ENCODE measurements around the gene SLC6A12.
A peak's percentile ranks its signal among the peaks of the same experiment; 100 is the strongest.
"Not testable (repeated sequence)": the region's sequence is repeated elsewhere in the genome, so short reads cannot be mapped to it uniquely, and the experiment has no call there.

Gene SLC6A12

DNA sequence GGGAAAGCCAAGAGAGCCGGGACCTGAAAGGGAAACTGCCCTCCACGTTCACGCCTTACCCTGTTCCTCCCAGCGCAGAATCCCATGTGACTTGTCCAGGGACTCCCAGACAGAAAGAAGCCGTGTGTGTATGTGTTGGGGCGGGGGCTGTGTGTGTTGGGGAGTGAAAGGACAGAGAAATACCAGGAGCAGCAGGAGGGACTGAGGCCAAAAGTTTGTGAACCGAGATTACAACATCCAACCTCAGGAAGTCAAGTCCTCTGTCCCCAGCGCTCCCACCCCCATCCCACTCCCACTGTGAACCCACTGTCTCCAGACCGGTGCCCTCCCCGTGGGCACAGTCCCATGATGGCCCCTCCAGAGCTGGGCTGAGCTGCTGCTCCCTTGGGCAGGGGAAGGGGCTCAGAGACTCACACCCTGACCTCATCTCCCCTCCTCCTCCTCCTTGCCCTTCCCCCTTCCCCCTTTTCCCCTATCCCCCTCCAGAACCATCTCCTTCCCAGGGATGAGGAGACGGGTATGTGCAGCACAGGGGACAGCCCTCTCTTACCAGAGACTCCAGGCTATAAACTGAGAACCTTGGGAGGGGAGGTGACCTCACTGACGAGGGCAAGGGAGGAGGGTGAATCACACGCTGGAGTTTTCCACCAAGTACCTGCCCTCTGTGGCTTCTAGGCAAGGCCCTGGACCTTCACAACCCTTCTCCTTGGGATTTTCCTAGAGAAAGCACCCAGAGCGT lies at the start of gene SLC6A12:
SLC6A12 (minus strand) TSS at position 155 of the 739 bp plus-strand sequence. CDS start 4,171 bp downstream, outside the sequence.
- FAIRE-seq, result no peak
- peak; percentile 16 for DNase-seq (ENCODE audit: low spot score)

DNA sequence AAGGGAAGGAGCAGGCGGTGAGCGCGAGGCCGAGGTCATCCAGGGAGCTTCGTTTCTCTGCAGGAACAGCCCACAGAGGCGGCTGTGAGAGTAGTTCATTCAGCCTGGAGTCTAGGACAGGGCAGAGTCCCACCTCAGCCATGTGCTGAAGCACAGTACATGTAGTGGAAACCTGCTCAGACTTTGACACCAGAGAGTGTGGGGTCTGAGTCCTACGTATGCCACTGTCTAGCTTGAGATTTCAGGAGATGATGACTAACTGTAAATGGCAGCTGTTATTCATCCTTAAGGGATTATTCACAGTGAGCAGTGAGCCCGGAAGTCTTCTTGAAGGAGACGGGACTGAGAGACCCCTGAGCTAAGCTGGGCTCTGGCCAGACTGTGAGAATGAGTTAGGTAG lies 49.6 kb upstream of the SLC6A12 start:
- DNase-seq (ENCODE audit: low spot score) (peak; percentile 33), FAIRE-seq (no peak)

DNA sequence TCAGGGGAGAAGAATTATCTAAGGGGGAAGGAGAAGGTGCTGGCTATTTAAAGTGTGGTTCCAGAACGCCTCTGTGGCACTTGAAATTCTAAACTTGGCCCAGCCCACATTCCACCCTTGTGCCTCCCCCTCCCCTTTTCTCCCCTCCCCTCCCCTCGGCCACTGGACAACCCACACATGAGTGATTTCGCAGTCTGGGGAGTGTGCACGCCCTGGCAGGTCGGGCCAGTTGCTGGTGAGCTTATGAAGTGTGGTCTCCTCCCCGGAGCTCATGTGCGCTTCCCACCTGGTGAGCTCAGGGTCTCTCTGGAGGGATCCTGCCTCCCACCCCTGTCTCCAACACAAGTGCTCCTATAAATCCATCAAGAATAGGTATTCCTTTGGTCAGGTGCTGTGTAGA lies 48.9 kb upstream of the SLC6A12 start, which contains the start of gene SLC6A13:
SLC6A13 (minus strand) TSS at position 20 of the 400 bp plus-strand sequence. CDS start 2,784 bp downstream, outside the sequence.
- DNase-seq (ENCODE audit: low spot score), result no peak

DNA sequence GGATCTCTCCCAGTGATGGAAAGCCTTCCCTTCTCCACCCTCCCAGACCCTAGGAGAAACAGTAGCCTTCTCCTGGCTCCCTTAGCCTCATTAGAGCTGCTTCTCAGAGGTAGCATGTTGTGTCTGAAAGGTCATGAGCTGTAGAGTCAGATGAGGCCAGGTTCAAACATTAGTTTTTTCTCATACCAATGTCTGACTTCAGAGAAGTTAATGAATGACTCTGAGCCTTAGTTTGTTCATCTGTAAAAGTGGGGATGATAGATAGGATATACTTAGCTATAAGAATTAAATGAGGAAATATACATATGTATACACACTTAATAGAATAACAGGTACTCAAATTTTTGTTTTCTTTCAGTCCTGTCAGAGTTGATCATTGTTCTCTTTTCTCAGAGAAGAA lies 48.2 kb upstream of the SLC6A12 start:
- no peak for DNase-seq (ENCODE audit: low spot score)
- FAIRE-seq, result no peak

More for the DNA sequence above, 48.9 kb upstream of the SLC6A12 start, which contains the start of gene SLC6A13:
- FAIRE-seq, result no peak

DNA sequence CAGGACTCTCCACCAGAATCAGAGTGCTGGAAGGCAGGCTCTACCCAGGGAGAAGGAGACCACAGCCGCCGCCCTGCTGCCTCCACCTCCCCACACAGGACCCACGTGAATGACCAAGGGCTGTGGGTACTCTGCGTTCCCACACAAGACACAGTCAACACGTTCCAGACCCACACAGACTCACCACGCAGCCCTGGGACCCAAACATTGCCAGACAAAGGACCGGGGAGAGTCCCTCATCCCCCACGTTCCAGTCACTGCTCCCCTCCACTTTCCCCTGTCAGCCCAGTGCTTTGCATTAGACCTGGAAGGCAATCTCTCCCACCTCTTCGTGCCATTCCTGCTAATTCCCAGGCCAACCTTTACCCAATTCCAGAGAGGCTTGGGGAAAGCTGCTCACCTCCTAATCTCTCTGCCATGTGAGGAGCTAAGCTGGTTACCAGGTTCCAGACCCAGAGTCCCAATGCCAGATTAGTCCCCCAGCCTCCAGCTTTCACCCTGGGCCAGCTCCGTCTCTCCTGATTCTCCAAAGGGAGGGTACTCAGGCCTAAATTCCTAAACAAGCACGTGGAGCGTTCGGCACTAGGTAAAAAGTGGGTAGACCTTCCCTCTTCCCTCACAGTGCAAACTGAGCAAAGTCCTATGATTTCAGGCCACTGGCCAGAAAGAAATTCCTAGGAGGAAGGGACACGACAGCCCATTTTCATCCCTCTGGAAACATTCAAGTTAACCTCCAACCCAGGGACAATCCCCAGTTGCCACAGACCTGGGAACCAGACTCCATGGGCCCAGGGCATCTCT lies 43.8 kb upstream of the SLC6A12 start:
- no peak for FAIRE-seq
- DNase-seq (ENCODE audit: low spot score), result no peak

DNA sequence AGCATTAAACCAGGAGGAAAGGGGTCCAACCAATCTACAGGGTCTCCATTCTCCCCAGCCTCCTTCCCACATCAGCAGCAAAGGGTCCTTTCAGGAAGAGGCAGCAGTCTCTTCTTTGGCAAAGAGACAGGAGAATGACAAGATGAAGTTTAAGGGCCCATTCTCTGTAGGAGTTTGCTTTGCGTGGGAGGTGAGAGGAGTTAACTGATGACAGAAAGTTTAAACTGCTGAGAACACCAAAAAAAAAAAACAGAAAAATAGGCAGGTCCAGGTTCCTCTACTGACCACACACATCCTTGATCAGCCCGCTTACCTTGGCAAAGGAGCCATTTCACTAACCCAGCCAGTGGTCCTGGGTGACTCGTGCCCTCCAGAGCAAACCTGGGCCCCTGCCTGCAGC lies 43.0 kb upstream of the SLC6A12 start:
- DNase-seq (ENCODE audit: low spot score), result no peak
- no peak for FAIRE-seq

DNA sequence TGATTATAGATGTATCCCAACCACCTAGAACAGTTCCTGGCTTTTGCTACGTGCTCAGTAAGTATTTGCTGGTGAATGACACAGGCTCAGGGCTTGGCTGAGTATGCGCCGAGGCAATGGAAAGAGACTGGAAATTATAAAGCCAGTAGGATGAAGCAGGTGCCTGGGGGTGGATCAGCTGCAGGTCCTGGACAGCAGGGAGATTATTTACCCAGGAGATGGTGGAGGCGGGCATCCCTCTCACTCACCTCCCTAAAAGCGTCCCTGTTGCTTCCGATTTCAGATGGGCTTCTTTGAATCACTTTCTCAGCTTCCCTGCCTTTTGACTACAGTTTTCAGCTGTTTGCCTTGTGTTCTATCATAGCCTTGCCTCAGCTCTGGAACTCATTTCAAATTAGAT lies 42.3 kb upstream of the SLC6A12 start:
- DNase-seq (ENCODE audit: low spot score), result no peak
- FAIRE-seq, result no peak

DNA sequence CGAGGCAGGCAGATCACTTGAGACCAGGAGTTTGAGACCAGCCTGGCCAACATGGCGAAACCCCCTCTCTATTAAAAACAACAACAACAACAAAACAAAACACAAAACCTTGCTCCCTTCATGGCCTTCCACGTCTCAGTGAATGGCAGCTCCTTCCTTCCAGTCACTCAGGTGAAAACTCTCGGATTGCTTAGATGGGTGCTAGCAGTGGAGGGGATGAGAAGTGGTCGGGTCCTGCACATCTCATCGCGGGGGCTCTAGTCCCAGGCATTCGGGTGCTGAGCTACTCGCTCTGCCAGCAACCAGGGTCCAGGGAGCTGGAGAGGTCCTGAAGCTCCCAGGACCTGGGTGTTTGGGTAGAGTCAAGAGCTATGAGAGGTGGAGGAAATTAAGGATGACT lies 41.0 kb upstream of the SLC6A12 start:
- DNase-seq (ENCODE audit: low spot score) (no peak), FAIRE-seq (no peak)

DNA sequence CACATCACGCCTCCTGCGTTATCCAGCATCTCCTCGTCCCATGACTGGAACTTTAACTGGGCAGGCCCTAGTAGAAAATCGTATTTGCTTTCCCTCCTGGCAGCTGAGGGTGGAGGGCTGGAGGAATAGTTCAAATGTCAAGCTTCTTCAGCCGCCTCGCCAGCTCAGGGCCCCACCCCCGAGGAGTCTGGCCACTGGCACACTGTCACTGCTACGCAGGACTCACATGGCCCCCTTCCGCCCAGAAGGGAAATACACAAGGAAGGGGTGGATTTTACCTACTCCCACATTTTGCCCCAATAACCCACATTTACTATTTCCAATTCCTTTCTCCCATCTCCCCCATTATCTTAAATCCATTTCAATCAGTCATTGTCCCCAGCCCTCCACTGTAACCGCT lies 40.1 kb upstream of the SLC6A12 start:
- DNase-seq (ENCODE audit: low spot score) (no peak), FAIRE-seq (no peak)

DNA sequence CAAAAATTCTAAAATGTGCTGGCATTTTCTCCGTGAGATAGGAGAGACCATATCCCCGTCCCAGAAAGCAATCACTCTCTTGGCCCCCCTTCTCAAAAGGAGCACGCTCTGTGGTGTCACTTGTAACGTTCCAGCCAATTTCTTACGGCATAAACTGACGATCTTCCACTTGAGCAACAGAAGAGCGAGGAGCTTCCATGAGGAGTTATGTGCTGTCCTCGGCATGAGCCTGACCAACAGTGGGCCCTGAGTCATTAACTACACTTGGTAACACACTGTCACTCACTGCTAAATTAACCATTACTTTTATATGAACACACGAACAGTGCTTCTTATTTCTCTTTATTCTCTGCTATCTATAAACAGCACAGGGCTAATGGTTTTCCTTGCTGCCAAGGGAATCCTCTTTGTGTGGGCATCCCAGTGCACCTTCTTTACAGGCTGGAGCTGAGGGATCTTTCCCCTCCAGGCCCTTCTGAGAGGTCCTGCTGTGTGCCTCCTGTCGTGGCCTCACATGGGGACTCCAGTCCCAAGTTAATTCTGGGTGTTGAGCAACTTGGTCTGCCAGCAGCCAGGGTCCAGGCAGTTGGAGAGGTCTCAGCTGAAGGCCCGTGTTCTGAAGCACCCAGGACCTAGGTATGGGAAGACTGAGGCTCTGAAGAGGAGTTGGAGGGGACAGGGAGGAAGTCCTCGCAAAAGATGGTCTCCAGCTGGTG lies 39.3 kb upstream of the SLC6A12 start:
- DNase-seq (ENCODE audit: low spot score), result peak; percentile 55

DNA sequence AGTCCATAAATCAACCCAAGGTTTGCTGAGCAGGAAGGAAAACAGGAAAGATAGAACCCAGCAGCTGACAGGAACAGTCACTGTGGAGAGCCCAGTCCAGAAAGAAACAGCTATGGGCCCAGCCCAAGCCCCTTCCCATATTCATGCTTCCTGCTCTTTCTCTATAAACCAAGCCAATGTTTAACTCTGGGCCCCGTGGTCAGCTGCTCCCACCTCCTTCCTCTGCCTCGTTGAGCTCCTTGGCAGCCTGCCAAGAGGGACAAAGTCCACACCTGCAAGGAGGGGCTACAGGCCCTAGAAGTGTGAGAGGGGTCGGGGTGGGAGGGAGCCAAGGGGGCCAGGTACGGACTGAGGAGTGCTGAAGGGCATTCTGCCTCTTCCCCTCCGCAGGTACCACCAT lies 38.7 kb upstream of the SLC6A12 start:
- DNase-seq (ENCODE audit: low spot score) (peak; percentile 42), FAIRE-seq (no peak)

More for the DNA sequence above, 39.3 kb upstream of the SLC6A12 start:
- peak; percentile 85 for FAIRE-seq

DNA sequence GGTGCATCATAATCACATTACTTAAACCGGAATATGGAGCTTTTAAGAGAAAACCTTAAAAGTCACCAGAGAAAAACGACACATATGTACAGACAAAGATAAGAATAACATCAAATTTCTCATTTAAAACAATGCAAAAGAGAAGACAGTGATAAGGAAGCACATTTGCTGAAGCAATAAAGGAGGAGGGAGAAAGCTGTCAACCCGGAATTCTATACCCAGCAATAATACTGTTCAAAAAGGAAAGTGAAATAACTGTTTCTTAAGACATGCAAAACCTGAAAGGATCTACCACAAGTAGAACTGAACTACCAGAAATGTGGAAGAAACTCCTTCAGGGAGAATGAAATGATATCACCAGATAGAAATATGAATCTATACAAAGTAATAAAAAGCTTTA lies 33.3 kb upstream of the SLC6A12 start:
- FAIRE-seq (no peak), DNase-seq (ENCODE audit: low spot score) (no peak)

DNA sequence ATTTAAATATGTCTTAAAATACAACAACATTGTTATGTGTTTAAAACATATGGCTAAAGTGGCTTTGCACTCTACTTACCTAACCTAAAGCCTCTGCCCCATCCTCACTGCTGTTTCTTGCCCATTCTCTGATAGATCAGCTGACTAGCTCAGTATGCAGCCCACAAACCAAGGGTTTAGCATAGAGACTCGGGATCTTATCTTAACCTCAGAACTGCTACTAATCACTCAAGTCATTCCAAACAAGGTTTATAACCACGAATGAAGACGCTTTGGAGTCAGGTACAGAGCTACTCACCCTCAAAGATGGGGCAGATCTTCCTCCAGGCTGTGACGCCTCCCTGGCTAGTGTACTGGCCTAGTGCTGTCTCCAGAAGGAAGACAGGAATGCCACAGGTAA lies 29.4 kb upstream of the SLC6A12 start:
- no peak for DNase-seq (ENCODE audit: low spot score)
- no peak for FAIRE-seq

DNA sequence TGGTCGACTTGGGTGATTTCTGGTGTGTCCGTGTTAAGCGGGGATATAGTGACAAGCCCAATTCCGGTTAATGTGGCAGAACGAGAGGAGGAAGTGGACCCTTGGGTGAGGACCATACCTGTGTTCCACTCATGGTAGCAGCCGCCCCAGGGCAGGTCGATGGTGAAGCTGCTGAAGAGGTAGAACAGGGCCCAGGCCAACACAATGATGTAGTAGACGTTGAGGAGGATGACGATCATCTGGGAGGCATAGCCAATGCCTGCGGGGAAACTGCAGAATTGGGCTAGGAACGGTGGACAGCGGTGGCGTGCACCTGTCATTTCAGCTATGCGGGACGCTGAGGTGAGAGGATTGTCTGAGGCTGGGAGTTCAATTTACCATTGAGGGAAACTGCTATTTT lies 28.5 kb upstream of the SLC6A12 start:
- no peak for FAIRE-seq
- no peak for DNase-seq (ENCODE audit: low spot score)

DNA sequence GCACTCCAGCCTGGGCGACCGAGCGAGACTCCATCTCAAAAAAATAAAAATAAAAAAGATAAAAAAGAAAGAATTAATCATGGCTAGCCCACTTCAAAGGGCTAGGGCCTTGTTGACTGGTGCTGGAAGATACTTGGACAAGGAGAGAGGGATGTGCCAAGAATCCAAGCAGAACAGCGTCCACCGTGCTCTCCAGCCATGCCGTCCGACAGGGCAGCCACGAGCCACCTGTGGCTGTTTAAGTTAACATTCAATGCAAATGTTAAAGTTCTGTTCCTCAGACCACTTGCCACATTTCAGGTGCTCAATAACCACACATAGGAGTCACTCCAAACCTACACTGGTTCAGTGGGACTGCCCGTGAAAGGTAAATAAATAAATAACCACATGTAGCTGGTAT lies 27.3 kb upstream of the SLC6A12 start:
- no peak for FAIRE-seq
- DNase-seq (ENCODE audit: low spot score), result no peak

DNA sequence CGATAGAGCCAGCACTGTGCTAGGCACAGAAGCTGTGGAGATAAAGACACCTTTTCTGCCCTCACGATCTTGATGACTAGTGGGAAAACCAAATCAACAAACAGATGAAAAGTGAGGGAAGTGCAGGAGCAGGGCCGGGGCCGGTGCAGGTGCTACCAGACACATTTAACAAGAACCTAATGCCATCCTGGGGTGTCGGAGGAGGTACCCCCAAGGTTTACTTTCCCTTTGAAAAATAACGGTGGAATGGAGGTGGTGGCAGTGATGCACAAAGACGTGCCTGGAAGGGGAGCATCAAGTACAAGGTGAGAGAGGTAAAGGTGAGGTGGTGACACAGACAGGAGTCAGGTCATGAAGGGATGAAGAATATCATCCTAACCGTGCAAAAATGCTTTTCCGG lies 26.6 kb upstream of the SLC6A12 start:
- DNase-seq (ENCODE audit: low spot score) (no peak), FAIRE-seq (no peak)

DNA sequence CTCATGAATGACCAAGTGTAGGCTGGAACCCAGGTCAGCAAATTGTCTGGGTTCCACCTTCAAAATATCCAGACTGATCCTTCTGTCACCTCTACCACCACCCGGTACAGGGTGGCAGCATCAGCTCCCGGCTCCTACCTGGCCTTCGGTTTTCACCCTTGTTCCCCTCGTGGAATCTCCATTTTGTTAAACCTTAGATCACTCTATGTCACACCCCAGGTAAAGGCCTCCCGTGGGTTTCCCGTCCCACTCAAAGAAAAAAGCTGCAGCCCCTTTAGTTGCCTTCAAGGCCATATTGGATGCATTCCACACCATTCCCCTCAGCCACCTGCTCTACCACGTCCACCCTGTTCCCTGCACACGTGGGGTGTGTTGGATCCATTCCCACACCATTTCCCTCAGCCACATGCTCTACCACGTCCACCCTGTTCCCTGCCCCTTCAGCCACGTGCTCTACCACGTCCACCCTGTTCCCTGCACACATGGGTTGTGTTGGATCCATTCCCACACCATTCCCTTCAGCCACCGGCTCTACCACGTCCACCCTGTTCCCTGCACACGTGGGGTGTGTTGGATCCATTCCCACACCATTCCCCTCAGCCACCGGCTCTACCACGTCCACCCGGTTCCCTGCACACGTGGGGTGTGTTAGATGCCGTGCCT lies 24.9 kb upstream of the SLC6A12 start:
- FAIRE-seq, result no peak
- no peak for DNase-seq (ENCODE audit: low spot score)

DNA sequence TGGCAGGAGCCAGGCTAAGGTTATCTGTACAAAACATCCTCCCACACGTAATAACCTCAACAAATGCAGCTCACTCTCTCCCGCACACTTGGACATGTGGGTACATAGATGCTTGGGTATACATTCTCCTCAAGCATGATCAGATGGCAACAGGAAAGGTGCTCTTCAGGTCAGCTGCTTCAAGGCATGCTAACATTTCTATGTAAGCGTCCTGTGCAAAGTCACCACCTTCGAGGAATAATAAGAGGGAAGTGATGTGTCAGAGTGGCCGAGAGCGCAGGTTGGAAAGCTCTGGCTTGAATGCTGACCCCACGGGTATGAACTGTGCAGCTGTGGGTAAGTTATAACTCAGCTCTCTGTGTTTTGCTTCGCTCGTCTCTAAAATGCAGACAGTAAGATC lies 24.2 kb upstream of the SLC6A12 start:
- DNase-seq (ENCODE audit: low spot score) (no peak), FAIRE-seq (no peak)

DNA sequence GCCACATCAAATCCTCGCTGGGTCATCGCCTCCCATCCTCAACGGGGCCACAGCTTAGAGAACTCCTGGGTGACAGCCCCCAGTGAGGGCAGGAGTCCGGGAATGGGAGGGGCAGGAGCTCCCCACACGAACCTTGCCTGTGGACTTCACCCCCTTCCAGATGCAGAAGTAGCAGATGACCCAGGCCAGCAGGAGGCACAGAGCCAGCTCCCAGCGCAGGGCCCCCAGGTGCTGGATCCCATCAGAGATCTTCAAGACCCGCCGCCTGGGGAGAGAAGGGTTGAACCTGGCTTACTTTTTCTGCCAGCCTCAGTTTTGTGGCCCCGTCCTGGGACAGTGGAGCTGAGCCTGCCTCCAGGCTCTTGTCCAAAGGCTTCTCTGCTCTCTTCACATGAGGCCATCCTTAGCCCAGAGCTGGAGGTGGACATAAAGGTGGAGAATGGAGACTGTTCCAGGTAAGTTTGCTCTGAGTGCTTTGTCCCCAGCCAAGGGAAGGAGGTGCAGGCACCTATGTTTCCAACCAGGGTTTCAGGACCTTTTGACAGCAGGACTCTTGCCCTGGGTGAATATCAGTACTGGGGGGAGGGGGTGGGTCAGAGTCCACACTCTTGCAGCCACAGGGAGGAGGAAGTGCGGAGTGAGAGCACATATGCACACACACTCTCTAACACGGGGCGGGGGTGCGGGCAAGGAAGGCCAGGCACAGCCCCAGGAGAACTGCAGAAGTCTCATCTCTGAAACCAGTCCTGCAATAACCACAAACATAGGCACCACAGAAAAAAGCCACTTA lies 23.3 kb upstream of the SLC6A12 start:
- no peak for FAIRE-seq
- no peak for DNase-seq (ENCODE audit: low spot score)

DNA sequence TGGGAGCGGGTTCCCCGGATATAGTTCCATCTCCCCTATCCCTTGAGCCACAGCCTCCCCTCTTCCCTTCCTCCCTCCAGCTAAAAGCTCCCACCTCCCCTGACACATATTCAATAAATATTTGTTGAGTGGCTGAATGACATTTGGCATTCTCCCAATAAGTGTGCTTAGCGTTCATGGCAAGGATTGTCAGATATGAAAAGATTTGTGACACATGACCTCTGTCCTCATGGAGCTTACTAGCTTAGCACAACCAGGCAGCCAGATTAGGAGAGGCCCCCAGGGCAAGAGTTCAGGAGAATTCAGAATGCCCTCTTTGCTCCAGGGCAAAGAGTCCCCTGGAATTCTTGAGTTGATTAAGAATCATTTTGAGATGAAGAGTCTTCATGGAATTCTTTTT lies 22.5 kb upstream of the SLC6A12 start:
- DNase-seq (ENCODE audit: low spot score) (no peak), FAIRE-seq (no peak)

DNA sequence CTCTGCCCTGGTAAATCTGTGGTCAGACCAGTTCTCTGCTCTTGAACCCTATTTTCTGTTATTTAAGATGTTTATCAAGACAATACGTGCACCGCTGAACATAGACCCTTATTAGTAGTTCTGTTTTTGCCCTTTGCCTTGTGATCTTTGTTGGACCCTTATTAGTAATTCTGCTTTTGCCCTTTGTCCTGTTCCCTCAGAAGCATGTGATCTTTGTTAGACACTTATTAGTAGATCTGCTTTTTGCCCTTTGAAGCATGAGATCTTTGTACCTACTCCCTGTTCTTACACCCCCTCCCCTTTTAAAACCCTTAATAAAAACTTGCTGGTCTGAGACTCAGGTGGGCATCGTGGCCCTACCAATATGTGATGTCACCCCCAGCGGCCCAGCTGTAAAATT lies 22.0 kb upstream of the SLC6A12 start:
- not testable (repeated sequence) for DNase-seq (ENCODE audit: low spot score); FAIRE-seq

Measured in RCC 7860 (cell line).